Thyroid gland (tissue), 4 donors: Measurements from ENCODE around the gene PODNL1. TPM values are rescaled to one million over a fixed set of nuclear protein-coding genes. Genes with fewer than 3 reads are reported as not detected.

Experiments
- DNase-seq, 2 donors: peaks; one replicate each; pipeline ENCODE4 v3.0.0-alpha.2; 2019
- H3K27ac ChIP-seq, 3 donors: fragments of 200-600 bp; sonication (generic); 1 replicate in 2 of 3; 2 replicates in 1 of 3; pipeline ENCODE4 v1.5.1; 2016 to 2019; ENCODE audit warnings: mild to moderate bottlenecking in 1 of 3, moderate library complexity in 1 of 3
- H3K27me3 ChIP-seq: fragments of 200-600 bp; sonication (generic); one replicate; pipeline ENCODE4 v1.5.1; 2019
- H3K36me3 ChIP-seq, 2 donors: fragments of 200-600 bp; sonication (generic); one replicate each; pipeline ENCODE4 v1.5.1; 2016 to 2019
- H3K4me1 ChIP-seq, 2 donors: fragments of 200-600 bp; sonication (generic); one replicate each; pipeline ENCODE4 v1.5.1; 2017 to 2019
- H3K4me3 ChIP-seq, 3 donors: fragments of 200-600 bp; sonication (generic); replicated peaks in 1 of 3; 1 replicate in 2 of 3; 2 replicates in 1 of 3; pipeline ENCODE4 v1.5.1; 2016; ENCODE audit warnings: mild to moderate bottlenecking in 1 of 3
- H3K9me3 ChIP-seq: fragments of 200-600 bp; sonication (generic); one replicate; pipeline ENCODE4 v1.5.1; 2017
- POLR2A ChIP-seq, 2 donors: fragments of 450-650 bp; IDR thresholded peaks; one replicate each; pipeline ENCODE4 v1.6.1; 2017; ENCODE audit warnings: antibody characterized with exemption in 2 of 2, mild to moderate bottlenecking in 2 of 2, moderate library complexity in 1 of 2
- WGBS, 2 donors: methylation state at CpG; one replicate each; pipeline ENCODE4 v1.1.5; 2017; 5-methylcytosine and 5-hydroxymethylcytosine counted together
- intact Hi-C: fragments of 100-400 bp; cut with DNase I; formaldehyde crosslinking; loops from one replicate; pipeline ENCODE4 v1.15.1; 2023
- total RNA-seq, 4 donors: library from RNA; depleted of rRNA; stranded (reverse); fragments of >200 nt; gene quantifications; one replicate each; pipeline ENCODE4 v1.2.3, GENCODE V29; 2016
- TF ChIP-seq, protein P1 (sequence below), 6 experiments: fragments of 200-600 bp in 3 of 6; fragments of 450-650 bp in 3 of 6; sonication (generic) in 3 of 6; IDR thresholded peaks; one replicate each; pipeline ENCODE4 v1.5.1; 2016 to 2019; ENCODE audit warnings: antibody characterized with exemption in 6 of 6, mild to moderate bottlenecking in 2 of 6, inconsistent platforms in 1 of 6, moderate library complexity in 1 of 6

PODNL1 gene
- total RNA-seq, 4 donors from 2014 or later, result 0.40 to 1.4 (median 0.63) TPM; not detected in 1

GRCh38 chr19:13962699-13963602, 24.7 kb upstream of the PODNL1 start:
- H3K4me3 ChIP-seq, result no peak overlapping the region
- no peaks in the 10 kb centered on the region for H3K27me3 ChIP-seq
- TF ChIP-seq POLR2A (IDR thresholded peaks at IDR 0.05), result no peak
- TF ChIP-seq, protein P1, sequence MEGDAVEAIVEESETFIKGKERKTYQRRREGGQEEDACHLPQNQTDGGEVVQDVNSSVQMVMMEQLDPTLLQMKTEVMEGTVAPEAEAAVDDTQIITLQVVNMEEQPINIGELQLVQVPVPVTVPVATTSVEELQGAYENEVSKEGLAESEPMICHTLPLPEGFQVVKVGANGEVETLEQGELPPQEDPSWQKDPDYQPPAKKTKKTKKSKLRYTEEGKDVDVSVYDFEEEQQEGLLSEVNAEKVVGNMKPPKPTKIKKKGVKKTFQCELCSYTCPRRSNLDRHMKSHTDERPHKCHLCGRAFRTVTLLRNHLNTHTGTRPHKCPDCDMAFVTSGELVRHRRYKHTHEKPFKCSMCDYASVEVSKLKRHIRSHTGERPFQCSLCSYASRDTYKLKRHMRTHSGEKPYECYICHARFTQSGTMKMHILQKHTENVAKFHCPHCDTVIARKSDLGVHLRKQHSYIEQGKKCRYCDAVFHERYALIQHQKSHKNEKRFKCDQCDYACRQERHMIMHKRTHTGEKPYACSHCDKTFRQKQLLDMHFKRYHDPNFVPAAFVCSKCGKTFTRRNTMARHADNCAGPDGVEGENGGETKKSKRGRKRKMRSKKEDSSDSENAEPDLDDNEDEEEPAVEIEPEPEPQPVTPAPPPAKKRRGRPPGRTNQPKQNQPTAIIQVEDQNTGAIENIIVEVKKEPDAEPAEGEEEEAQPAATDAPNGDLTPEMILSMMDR (IDR thresholded peaks at IDR 0.05), result no peak
- H3K9me3 ChIP-seq, result no peaks in the 10 kb centered on the region
- no peaks in the 10 kb centered on the region for H3K4me1 ChIP-seq
- intact Hi-C loops, result no loop called here
- 74 to 83% methylated on average over 37 to 71 of the region's 89 CpGs for WGBS, 2 donors
- DNase-seq, result no peak
- H3K27ac ChIP-seq, result no peak overlapping the region
- peaks cover 43 to 69% of the 10 kb centered on the region in 2 donors for H3K36me3 ChIP-seq

DNA sequence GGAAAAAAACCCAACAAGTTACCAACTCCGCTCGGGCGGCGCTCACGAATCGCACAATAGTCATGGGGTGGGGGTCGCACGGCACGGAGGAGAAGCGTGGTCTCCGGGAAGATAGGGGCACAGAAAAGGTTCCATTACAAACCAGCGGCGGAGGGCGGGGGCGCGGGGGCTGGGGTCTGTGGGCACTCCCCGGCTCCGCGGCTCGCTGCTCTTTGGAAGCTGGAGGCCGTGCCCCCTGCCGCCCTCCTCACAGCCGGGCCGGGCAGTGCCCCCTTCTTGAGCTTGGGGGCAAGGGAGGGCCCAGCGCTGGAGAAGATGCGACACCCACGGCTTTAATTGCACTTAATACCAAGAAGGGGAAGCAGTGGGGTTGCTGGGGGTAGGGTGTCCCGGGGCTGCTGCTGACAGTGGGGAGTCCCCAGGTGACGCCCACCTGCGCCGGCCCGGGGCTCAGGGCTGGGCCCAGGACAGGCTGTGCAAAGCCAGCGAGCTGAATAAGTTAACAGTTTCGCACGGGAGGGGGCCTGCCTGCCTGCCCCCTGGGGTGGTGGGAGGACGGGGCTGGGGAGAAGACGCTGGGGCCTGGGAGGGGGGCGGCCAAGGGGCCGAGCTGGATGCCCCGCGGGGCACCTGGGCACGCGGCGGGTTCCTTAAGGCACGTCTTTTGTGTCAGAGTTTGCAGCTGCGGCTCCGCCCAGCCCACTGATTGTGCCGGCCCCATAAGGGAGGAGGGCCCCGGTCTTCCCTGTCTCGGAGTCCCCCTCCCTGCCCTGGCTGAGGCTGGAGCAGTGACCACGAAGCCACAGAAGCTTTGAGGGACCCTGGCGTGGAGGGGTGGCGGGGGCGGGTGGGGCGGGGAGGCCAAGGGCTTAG, 23.8 kb upstream of the PODNL1 start:
- no peak for DNase-seq

GRCh38 chr19:13960863-13961784, 22.9 kb upstream of the PODNL1 start:
- Histone ChIP-seq H3K27ac (no peak overlapping the region), H3K4me3 (no peak overlapping the region), H3K36me3 (peaks cover 34 to 66% of the 10 kb centered on the region in 2 donors), H3K4me1 (no peaks in the 10 kb centered on the region), H3K9me3 (no peaks in the 10 kb centered on the region), H3K27me3 (no peaks in the 10 kb centered on the region)
- intact Hi-C loops, result no loop called here
- no peak for DNase-seq
- 94 to 95% methylated on average over 25 to 39 of the region's 39 CpGs for WGBS, 2 donors
- TF ChIP-seq POLR2A (IDR thresholded peaks at IDR 0.05), result no peak
- TF ChIP-seq, protein P1 (IDR thresholded peaks at IDR 0.05), result no peak

More for the DNA sequence above, 23.8 kb upstream of the PODNL1 start:
- Histone ChIP-seq H3K27ac (no peak overlapping the region), H3K27me3 (no peaks in the 10 kb centered on the region), H3K36me3 (peaks cover 34 to 66% of the 10 kb centered on the region in 2 donors), H3K4me3 (no peak overlapping the region), H3K4me1 (no peaks in the 10 kb centered on the region), H3K9me3 (no peaks in the 10 kb centered on the region)
- 77 to 87% methylated on average over 38 to 41 of the region's 55 CpGs for WGBS, 2 donors
- intact Hi-C loops, result no loop called here
- TF ChIP-seq, protein P1 (IDR thresholded peaks at IDR 0.05), result no peak
- TF ChIP-seq POLR2A (IDR thresholded peaks at IDR 0.05), result no peak

- WGBS, 2 donors, result 91 to 93% methylated on average over 17 to 24 of the region's 27 CpGs
- intact Hi-C loops, result loop anchor here (5.0 kb wide), 1 partner anchor 112 kb away; the partner anchor contains the start of gene MISP3
- no peak for DNase-seq
Observed at GRCh38 chr19:13959962-13960862, 22.0 kb upstream of the PODNL1 start.

More at GRCh38 chr19:13959962-13960862, 22.0 kb upstream of the PODNL1 start:
- Histone ChIP-seq H3K4me1 (no peaks in the 10 kb centered on the region), H3K9me3 (no peaks in the 10 kb centered on the region), H3K27me3 (no peaks in the 10 kb centered on the region), H3K4me3 (no peak overlapping the region), H3K27ac (no peak overlapping the region), H3K36me3 (peaks cover 34 to 67% of the 10 kb centered on the region in 2 donors)
- TF ChIP-seq, protein P1 (IDR thresholded peaks at IDR 0.05), result peak in 1 of 6 experiments; percentile 8
- no peak for TF ChIP-seq POLR2A (IDR thresholded peaks at IDR 0.05)
